HG03558 (cell line): ENCODE results near the gene RNU5B-1.

ENCODE experiments used
- ATAC-seq: cut with Tn5 transposase; IDR thresholded peaks from one replicate; pipeline ENCODE4 v1.9.1; 2021; ENCODE audit warnings: moderate number of reproducible peaks; ENCODE audit not compliant: unreplicated experiment; ENCODE audit errors: extremely low read depth

Gene RNU5B-1

DNA sequence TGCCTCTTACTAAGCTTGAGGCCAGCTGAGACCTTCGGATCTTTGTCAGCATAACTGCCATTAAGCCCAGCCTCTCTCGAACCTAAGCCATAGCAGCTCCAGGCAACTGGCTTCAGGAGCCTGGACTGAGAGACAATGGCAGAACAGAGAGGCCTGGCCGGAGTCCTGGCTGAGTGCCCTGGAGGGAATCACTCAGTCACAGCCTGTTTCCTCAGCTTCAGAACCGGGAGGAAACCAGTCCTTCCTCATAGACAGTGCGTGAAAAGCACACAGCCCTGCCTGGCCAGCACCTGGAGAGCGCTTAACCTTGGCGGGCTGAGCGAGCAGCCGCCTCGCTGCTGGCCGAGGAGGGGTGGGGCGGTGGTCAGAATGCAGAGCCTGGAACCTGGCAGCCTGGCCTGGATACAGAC, 21.6 kb downstream of the RNU5B-1 start:
- no peak for ATAC-seq

DNA sequence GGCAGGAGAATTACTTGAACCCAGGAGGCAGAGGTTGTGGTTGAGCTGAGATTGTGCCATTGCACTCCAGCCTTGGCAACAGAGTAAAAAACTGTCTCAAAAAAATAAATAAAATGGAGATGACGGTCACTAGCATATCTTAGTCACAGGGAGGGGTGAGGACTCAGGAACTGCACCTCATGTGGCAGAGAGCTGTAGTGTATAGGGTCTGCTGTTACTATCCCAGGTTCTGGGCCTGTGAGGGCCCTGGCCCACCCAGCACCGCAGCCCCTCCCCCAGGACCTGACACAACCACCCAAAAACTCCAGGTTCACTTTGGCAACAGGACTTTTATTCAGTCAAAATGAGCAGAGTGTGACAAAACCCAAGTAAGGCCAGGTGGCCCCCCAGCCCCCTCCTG, 22.3 kb downstream of the RNU5B-1 start:
- ATAC-seq = no peak

DNA sequence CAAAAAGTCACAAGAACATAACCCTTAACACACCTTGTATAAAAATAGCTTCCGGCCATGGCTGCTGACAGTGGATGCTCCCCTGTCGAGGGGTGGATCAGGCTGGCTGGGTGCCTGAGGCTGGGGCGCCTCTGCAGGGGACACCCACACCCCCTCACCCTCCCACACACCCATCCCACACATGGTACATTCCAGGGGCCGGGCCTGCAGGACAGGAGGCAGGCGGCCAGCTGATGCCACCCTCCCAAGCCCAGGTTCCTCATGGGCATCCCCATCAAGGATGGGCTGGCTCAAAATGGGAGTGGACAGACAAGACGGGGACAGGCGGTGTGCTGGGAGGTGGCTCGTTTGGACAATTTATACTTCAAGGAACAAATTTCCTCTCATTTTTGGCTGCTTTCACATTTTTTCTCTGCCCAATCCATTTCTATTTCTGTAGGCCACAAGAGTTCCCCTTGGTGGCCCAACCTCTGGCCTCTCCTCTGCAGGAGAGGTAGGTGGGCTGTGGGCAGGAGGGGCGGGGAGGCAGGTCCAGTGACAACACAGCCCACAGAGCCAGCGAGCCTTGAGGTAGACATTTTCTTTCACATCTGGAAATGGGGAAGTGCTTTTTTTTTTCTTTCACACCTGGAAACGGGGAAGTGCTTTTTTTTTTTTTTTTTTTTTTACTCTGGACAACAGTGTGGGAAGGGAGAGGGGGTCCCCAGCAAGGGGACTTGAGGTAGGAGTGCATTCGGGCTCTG, 23.3 kb downstream of the RNU5B-1 start:
- ATAC-seq = no peak

DNA sequence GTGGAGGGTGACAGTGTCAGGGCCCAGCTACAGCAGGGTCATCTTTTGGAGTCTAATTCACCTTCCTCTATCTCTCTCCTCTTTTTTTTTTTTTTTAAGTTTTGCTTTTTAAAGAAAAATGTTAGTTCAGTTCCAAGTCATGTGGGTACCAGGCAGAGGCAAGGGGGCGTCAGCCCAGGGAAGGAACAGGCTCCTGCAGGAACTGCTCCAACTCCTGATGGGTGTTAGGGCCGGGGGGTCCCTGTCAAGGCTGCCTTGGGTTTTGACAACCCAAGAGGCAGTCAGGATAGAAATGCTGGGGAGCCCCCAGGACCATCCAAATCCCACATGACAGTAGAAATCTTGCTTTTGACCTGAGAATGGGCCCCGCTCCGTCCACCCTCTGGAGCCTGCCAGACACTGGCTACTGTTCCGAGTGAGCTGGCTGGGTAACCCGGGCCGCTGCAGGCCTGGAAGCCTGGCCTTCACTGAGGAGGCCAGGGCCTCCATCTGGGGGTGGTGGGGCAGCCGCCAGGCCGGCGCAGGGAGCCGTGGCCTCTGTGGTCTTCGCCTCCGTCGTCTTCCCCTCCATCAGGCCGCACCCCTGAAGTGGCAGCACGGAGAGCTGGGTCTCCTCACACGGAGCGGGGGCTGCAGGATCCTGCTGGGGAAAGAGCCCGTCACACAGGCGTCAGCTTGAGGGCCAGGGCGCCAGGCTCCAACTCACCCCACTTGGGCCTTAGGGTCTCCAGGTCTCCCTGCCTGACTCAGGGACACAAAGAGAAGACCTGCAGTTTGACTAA, 24.2 kb downstream of the RNU5B-1 start:
- ATAC-seq = no peak

DNA sequence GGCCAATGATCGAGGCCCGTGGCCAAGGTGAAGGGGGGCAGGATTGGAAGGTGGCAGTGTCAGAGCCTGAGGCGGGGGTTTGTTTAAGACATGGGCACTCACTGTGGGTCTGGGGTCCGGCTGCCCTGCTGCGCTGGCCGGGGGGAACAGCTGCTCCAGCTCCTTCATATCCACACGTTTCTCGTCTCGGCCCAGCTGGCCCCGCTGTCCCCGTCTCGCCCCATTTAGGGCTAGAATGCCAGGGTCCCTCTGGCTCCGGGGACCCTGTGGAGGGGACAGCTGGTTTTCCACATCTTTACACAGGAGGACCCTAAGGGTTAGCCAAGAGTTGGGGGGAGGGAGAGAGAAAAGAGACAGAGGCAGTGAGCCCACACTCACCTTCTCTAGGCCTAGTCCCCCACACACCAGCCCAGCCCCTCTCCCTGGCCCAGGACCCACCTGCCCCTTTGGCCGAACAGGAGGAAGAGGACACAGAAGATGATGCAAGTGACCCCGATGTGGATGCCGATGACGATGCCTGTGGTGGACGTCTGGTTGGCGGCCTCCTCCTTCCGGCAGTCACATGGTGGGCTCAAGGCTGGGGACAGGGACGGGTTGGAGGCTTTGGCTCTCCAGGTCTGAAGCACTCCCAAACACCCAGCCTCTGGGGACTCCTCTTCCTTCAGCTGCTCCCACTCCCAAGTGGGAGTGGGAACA, 25.0 kb downstream of the RNU5B-1 start:
- ATAC-seq = no peak

DNA sequence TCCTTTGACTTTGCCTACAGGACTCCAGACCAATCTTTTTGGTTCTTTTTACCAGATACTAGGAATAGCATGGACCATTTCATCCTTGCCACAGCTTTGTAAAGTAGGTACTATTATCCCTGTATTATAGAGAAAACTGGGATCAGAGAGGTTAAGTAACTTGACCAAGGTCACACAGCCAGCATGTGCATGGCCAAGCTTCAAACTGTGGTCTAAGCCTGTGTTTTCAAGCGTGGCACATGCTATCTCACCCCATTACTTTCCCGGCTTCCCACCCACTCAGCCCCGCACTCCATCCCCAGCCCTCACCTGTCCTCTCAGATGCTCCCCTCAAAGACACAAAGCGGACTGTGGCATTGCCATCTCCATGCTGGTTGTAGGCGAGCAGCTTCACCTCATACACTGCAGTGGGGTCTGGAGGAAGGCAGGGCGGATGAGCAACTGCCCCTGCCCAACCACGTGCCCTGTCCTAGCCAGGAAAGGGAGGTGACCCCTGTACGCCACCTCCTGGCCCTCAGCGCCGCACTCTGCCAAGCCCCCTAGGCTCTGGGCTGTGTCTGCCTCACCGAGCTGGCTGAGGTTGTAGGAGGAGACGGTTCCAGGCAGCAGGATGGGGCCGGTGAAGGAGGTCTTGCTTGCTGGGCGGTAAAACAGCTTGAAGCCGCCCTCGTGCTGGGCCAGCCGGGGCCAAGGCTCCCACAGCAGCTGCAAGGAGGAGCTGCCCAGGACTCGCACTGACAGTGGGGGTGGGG, 25.7 kb downstream of the RNU5B-1 start:
- no peak for ATAC-seq

DNA sequence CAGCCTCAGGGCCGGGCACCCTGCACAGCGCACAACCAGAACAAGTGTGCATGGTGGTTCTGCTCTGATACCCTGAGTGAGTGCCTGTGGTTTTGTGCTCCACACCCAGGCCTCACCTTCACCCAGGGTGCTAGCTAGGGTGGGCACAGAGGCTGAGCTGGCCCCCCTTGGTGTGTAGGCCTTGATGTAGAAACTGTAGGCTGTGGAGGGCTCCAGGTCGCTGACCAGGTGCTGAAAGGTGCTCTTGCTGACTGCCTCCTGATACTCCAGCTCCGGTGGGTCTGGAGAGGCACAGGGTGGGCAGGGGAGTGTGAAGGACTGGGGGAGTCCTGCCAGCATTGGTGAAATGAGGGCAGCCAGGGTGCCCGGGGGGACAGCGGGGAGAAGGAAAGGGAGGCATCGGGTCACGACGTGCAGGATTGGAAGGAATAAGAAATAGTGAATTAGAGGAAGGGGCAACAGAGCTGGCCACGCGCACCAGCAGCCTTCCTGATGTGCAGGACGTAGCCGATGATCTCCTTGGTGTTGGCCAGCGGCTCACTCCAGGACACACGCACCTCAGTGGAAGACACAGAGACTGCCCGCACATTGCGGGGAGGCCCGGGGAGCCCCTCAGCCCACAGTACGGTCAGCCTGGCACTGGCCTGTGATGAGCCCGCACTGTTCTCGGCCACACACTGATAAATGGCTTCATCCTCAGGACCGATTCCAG, 26.6 kb downstream of the RNU5B-1 start:
- ATAC-seq = no peak

DNA sequence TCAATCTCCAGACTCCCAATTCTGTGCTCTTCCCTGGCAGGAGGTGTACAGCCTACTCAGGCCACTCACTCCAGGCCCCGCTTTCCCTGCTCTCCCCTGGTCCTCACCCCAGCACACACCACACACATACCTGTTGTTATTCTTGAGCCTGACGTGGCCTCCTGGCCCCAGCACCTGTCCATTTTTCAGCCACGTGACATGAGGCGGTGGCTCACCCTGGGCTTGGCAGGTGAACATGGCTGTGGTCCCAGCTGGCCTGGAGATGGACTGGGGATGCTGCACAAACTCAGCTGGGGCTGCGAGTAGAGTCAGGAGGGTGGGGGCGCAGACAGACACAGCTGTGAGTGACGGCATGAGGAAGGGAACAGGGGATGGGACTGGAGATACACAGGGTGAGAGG, 27.3 kb downstream of the RNU5B-1 start:
- ATAC-seq = no peak

DNA sequence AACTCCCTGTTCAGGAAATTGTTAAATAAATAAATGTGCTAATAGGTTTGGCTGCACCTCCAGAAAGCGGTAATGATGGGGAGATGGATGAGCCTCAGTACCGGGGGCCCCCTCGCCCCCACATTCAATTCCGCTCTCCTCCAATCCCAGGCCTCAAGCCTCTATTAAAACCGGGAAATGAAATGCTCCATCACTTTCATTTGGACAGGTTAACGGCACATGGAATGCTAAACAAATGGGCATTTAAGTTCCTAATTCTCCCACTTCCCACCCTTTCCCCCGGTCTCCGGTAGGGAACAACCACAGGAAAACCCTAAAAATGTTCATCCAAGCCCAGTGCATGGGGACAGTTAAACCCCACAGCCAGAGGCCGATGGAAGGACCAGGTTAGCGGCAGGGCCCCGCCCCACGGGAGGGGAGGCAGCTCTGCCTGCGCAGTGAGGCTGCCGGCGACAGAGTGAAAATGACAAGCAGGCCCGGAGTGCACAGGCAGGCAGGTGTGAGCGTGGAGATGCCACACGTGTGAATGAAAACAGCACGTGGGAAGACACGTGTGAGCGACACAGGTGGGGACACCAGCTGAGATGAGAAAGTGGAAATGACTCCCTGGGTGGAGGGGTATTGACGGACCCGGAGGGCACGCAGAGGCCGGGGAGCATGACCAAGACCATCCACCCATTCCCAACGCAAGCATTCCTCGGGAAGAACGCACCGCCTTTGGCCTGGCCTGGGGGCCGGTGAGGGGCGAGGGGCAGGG, 28.1 kb downstream of the RNU5B-1 start:
- no peak for ATAC-seq

DNA sequence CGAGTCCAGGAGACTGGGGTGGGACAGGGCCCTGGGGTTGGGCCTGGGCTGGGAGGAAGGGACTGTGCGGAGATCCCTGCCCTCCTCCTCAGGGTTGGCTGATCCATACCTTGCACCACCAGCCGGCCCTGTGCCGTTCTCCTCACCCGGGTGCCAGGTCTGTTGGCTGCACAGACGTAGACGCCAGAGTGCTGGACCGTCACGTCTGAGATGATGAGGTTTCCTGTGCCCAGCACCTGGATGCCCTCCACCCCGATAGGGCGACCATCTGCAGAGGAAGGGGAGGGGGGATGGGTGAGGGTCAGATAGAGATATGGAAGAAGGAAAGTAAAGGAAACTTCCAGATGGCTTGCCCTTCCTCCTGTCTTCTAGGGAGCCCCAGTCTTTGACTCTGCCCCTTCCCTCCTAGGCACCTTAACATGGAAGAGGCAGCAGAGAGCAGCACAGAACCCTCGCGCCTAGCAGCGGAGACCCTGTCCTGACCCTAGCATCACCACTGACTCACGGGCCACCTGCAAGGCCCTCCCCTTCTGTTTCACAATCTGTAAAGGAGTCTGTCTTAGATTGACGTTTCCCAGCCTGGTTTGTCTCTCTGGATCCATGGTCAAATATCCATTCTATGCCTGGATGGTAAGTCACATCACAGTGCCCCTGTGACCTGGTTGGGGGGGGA, 28.8 kb downstream of the RNU5B-1 start:
- ATAC-seq = no peak

DNA sequence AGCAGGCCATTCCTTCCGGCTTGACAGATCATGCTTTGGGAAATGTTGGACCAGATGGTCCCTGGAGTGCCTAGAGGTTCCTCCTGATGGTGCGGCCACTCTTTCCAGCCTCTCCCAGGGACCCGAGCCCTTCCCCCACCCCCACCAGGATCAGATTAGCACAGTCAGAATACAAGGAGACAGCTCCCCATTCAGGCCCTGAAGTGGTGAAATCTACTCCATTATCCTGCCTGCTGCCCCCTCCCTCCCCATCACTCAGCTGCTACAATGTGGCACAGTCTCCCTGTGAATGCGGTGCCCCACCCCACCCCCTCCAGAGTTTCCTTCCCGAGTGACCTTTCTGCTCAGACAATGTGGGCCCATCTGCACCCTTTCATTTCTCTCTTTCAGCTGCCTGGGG, 29.4 kb downstream of the RNU5B-1 start:
- ATAC-seq = no peak

DNA sequence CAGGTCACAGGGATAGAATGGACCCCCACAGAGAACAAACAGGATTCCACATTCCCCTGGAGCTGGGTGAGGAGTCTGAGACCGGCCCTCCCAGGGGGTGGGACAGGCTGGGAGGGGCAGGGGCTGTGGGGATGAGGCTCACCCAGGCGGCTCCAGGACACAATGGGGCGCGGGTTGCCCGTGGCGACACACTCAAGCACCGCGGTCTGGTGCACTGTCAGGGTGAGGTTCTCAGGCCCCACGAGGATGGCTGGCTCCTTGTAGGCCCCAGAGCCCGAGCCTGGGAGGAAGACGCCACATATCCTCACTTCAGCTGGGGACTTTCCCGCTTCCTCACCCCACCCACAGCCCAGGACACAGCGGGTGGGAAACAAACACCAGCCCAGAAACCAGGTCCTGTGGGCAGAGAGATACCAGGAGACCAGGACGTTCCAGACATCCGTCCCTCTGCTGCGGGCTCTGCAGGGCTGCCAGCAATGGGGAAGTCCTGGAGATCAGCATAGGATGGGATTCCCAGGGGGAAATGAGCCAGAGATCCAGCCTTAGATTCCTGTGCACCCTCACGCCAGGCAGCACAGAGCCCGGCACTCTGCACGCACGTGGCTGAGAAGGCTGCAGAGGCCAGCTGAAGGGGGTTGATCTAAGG, 30.2 kb downstream of the RNU5B-1 start:
- ATAC-seq = no peak

DNA sequence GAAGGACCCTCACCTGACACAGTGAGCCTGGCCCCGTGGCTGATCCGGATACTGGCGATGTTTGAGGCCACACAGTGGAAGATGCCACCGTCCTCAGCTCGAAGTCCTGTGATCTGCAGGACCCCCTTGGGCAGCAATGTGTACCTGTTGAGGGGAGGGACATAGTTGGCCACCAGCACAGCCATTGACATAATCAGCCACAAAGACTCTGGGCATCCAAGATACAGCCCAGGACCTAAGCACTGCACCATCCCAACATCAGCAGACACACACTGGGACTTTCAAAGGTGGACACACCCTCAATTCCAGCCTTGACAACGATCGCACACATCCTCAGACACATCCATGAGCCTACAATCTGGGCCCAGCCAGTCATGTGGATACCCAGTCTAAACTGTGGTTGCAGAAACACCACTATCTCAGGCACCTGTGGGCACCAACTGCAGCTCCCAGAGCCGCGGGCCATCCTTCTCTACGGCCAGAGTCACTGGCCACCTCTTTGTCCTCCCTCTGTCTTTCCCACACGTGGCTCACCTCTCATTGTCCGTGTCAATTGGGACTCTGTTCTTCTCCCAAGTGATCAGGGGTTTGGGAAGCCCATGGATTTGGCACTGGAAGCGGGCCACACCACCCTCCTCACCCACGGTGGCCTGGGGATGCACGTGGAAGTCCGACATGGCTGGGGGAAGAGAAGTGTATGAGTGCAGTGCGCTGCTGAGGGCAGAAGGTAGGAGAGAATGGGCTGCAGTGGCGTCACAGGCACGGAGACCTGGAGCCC, 31.0 kb downstream of the RNU5B-1 start:
- no peak for ATAC-seq

DNA sequence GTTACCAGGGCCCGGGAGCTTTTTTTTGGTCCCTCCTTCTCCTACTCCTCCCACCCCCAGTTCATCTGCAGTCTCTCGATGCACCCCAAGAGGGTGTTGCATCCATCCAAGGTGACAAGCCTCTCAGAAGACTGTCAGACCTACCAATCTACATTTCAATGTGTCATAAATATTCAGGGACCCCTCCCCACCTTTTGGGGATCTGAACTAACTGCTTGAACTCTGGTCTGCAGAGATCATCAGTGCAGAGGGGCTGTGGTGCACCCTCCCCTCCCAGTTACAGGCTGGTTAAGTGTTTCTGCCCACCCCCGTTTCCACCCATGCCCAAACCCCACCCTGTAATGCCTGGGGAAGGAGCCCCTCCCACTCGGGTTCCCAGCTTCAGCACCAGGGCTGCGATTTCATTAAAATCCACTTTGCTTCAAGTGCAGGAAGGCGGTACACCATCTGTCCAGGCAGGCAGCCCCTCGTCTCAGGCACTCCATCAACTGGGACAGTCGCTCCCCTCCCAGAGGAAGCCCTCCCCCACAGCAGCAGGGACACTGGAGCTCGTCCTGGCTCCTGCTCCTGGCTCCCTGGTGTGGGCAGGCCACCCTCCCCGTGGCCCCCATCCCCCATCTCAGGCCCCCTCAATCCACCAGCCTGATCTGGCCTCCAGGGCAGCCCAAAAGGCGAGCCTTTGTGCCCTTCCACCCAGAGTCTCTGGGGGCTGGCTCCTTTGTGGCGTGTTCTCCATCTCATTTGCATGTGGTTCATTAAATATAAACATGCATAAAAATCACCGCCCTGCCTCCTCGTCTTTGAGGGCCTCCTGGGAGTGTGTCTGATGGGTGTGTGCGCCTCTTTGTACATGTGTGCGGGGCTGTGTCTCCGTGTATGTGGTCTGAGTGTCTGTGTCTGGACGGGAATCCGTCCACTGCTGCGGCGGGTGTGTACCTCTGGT, 32.3 kb downstream of the RNU5B-1 start:
- ATAC-seq = no peak

DNA sequence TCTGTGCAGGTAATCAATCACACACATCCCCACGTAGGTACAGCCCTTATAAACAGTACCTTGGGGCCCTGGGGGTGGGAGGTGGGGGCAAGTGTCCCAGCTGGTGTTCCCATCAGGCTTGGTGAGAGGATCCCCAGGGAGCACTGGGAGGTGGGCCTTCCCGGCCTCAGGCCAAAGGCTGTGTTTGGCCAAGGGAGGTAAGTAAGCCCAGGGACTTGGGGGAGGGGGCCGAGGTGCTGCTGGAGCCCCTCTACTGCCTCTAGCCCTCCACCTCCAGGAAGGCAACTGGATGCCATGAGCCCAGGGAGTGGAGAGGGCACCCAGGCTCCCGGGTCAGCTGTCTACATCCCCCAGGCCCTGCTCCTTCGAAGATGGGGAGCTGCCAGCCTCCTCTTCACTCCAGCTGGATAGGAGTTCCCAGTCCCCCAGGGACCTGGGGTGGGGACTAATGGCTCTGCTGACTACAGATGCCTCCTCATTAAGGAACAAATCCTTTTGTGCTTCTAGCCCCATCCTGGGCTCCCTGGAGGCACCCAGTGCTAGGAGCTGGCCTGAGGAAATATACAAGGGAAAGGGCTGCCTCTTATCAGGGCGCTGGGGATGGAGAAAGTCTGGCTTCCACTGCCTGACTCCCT, 33.1 kb downstream of the RNU5B-1 start:
- ATAC-seq = no peak

DNA sequence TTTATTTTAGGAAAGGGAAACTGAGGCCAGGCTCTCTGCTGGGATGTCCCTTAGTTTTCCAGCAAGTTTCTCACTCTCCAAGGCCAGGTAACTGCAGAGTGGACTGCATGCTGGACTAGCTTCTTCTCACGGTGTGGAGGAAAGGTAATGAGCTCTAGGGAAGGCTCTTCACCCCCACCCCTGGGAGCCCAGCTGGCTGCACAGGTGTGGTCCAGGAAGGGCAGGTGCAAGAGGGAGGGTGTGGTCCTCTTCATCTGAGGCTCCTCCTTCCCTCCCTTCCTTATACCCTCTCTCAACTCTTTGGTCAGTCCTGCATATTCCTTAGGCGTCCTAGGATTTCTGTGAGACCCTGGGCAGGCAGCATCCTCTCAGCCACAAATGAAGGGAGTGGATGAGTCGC, 33.9 kb downstream of the RNU5B-1 start:
- ATAC-seq = no peak
